Measurements from ENCODE around the gene NRXN2.

NRXN2 gene

DNA sequence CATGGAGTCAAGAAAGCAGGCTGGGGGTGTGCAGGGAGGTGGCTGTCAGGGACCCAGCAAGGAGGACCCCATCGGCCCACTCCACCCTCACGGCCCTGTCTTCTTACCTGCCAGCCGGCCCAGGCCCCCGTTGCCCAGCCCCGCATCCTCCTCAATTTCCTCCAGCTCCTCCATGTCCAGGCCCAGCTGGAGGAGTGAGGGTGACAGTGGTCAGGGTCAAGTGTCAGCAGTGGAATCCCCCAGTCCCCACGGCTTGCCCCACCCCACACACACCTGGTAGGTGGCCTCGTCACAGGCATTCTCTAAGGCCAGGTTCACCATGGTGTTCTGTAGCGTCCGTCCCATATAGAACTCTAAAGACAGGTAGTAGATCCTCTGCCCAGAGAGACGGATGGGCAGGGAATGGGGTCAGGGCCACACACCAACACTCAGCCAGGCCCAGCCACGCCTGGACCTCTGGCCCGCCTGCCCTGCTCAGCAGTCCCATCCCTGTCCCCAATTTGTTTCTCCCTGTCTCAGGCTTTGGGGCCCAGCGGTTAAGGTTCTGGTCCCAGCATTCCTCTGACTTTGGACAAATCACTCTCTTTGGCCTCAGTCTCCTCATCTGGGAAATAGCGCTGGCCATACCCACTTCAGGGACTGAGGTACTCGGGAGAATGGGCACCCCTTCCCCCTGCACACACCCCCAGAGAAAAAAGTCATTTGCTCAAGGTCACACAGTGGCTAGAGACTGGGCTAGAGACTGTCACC lies 35.5 kb upstream of the NRXN2 start:
- DNase-seq, result peak; percentile 59

DNA sequence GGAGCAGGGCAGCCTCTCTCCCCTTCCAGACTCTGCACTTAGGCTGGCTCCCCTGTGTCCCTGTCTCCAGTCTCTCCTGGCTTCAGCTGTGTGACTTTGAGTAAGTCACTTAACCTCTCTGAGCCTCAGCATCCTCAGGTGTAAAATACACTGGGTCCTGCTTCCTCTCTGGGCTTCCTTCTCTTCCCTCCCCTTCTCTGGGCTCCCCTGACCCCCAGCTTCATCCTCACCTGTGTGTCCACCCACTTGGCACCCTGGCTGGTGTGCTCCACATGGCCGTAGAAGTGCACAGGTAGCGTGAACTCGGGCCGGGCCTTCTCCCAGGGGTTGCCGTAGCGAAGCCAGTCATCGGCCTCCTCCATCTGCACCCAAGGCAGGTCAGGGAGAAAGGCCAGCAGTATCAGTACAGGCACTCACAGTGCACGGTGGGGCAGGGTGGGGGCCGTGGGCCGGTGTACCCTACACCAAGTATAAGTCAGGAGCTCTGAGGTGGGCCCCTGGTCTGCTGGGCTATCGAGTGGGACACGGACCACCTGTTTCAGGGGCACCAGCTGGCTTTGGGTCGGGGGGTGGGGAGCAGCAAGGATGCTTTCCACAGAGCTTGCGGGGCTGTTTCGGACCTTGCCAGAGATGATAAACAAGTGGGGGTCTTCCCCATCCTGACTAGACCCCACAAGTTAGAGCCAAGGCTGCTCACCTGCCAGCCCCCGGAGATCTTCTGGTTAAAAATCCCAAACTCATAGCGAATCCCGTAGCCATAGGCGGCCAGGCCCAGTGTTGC lies 34.7 kb upstream of the NRXN2 start:
- DNase-seq, result no peak

DNA sequence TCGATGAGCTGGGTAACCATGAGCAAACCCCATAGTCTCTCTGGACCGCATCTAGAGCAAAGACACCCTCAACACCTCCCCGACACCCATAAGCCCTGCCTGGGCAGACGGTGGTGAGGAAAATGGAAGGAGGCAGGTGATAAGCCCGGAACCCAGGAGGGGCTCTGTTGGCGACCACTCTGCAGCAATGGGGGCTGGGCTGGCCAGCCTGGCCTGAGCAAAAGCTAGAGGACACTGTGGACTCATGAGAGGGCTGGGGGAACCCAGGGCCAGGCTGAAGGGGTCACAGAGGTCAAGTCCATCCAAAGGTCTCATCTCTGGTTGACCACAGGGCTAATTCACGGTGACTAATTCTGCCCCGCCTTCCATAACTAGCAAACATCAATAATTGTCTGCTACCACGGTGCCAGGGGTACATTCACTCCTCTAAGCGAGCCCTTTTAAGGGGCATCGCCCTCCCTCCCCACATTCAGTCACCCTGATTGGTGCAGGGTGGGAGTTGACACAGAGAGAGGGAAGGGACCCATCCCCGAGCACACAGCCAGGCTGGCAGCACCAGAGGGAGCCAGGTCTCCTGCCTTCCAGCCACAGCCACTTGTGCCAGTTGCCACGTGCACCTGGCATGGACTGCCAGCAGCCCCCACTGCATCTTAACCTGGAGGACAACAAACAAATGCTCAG lies 32.8 kb upstream of the NRXN2 start:
- DNase-seq, result peak; percentile 60

DNA sequence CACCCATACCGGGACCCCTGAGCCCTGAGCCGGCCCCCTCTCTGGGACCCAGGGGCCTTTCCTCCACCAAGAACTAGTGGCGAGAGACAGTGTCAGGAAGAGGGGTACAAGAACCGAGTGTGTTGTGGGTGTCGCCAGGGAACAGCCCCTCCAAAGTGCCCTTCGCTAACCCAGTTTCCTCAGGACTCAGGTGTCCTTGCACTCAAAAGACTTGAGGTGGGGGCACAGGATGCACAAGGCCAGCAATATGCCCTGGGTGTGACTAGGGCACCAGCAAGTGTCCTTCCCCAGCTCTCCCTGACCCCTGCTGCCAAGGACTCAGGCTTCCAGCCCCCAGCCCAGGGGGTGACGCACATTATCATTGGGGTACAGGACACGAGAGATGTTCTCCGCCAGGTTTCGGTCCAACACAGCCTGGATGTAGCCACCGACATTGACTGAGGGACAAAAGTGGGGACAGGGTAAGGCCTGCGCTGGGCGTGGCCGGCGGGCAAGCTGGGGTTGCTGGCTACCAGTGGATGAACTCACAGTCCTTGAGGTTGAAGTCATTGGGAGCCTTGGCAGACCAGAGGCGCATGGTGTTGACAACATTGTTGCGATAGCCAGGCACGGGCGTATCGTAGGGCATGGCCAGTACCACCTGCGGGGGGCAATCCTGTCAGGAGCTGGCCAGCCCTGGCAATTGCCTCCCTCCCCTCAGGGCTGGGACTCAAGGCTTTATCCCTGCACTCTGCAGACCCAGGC lies 32.1 kb upstream of the NRXN2 start:
- DNase-seq, result peak; percentile 61

DNA sequence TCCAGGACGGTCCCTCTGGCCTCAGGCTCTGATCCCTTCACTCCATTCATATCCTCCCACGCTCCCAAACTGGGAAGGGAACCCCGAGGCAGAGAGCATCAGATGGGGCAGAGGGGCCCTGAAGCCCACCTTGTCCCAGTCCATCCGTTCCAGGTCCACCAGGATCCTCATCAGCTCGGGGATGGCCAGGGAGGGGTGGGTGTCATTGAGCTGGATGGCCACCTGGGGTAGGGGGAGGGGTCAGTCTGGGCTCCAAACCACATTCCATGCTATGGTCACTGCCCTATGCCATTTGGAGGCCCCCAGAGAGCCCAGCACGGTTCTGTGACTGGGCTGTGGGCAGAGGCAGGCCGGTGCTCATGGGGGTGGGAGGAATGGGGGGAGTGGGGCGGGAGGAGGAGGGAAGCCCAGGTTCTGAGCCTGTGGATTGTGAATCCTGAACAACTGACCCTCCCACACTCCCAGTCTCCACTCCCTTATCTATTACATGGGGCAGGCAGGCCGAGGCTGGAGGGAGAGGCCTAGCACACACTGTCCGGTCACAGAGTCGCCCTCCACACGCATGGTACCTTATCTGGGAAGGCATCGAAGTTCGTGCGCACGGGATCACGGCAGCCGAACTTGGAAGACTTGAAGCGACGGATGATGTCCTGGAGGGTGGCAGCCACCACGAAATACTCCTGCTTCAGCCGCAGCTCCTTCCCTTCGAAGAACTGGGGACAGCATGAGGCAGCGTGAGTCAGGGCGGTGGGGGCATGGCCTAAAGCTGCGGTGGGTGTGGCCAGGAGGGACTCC lies 31.3 kb upstream of the NRXN2 start:
- DNase-seq, result no peak

DNA sequence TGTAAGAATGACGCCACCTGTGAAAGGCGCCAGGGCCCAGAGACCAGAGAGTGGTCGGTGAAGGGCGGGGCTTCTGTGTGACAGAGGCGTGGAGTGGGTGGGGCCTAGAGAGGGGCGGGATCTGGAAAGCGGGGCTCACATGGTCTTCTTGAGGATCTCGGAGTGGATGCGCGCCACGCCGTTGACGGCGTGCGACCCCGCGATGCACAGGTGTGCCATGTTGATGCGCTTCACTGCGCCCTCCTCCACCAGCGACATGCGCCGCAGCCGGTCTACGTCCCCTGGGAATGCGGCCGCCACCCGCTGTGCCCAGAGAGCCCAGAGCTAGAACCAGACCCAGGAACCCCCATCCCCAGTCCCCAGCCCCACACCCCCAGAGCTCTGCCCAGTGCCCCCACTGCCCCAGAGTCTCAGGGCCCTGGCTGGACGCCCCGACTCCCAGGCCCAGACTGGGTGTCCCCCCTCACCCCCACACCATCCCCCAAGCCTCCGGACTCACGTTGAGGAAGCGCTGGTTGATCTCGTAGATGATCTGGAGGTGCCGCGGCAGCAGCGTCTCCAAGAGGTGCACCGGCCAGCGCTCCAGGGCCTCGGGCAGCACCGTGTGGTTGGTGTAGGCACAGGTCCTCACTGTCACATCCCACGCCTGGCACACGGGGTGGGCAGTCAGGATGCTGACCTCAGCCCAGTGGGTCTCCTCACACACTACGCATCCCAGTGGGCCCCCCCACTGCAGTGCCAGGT lies 30.6 kb upstream of the NRXN2 start:
- no peak for DNase-seq

DNA sequence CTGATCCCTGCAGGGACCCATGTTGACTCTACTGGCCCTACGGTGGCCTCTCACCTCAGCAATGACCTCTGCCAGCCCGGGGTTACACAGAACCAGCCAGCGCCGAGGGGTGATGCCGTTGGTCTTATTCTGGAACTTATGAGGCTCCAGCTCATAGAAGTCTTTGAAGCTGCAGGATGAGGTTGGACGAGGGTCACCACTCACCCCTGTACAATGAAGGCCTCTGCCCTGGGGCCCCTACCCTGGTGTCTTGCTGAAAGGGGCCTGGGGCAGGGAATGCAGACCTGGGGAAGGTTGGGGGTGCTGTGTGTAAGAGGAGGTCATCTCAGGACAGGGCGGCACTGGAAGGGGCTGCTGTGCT lies 30.0 kb upstream of the NRXN2 start:
- DNase-seq, result no peak

DNA sequence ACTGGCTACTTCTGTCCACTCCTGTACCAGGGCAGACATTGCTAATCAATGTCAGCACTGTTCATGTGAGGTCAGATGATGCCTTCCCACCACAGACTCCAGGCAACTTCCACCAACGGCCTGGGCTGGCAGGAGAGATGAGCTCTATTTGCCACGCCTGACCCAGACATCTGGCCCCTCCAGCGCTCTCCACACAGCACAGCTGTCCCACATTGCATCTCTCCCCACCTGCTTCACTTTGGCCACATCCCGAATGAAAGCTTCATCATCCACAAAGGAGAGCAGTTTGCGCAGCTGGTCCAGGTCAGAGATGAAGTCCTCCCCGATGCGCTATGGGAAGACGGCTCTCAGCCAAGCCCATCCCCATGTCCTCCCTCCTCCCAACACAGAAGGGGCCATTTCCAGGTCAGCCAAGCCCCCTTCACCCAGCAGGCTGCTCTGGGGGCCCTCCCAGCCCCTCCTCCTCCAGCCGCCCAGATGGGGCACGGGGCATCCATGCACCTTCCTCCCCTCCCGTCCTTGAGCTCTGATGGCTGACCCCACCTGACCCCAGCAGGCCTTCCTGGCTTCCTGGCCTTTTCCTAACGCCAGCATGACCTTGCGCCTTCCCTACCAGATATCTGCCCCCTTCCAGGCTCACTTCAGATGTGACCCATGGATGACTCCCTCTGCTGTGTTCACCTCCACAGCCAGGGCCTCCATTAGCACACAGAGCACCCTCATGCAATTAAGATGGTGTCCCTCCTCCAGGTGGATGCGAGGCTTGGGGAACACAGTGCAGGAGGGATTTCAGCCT lies 29.4 kb upstream of the NRXN2 start:
- DNase-seq, result no peak

DNA sequence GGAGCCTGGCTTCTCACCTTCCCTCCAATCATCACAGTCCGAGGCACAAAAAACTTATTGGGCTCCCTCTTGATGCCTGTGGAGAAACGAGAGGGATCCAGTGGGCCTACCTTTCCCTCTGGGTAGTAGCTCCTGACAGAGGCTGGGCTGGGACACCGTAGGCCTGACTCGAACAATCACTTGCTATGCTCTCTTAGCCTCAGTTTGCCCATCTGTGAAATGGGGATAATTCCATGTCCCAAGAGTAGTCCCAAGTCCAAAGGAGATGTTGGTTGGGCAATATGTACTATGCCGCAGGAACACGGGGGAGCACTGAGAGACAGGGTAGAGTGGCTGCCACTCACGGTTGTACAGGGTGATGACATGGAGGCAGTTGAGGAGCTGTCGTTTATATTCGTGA lies 28.6 kb upstream of the NRXN2 start:
- DNase-seq, result no peak

DNA sequence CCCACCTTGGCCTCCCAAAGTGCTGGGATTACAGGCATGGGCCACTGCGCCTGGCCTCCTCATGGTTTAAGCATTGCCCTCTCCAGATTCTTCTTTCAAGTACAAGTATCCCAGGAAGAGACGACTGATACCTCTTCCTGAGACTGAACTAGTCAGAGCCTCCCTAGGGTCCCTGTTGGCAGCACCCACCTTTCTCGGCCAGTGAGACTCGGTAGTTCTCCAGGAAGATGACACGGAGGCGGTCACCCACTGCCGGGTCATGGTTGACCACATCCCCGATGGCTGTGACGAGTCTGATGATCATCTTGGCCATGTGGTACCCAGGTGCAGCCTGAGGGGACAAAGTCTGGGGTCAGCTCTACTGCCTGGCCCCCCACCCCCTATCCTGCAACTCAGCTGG lies 28.1 kb upstream of the NRXN2 start:
- no peak for DNase-seq

DNA sequence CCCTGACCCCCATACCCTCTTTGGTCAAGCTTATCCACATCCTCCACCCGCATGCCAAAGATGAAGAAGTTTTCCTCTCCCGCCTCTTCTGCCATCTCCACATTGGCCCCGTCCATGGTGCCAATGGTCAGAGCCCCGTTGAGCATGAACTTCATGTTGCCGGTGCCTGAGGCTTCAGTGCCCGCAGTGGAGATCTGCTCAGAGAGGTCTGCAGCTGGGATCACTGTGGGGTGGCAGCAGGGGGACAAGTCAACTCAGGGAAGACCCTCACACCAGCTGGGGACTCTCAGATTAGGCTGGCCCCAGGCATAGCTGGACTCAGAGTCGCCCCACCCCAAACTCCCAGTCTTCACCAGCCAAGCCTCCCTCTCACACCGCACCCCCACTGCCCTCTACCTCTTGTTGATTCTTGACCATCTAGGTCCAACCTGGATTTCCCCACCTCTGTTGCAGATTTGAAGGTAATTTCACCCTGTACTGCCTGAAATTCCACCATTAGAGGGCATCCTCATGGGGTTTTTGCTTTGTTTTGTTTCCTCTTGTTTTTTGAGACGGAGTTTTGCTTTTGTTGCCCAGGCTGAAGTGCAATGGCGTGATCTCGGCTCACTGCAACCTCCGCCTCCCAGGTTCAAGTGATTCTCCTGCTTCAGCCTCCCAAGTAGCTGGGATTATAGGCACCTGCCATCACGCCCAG lies 27.5 kb upstream of the NRXN2 start:
- no peak for DNase-seq

DNA sequence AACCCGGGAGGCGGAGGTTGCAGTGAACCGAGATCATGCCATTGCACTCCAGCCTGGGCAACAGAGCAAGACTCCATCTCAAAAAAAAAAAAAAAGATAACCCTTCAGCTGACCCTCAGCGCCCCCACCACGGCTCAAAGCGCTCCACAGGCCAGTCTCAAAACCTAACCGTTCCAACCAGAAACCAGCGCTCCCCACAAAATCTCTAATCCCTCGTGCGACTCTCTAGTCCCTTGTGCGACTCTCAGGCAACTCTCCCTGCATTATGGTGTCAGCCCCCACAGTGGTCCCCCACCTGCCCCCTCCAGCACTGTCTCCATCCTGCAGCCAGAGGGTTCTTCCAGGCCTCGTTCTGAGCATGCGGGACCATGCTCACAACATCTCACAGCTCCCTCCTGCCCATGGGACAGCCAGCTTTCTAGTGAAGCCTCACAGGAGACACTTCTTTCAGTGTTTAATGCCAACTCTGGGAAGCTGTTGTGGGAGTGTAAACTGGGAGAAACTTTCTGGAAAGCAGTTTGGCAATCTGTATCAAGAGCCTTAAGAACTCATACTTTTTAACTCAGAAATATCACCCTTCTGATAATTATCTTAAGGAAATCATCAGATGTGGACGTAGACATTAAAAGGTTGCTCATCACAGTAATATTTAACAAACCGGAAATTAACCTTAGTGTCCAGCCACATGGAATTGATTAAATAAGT lies 25.1 kb upstream of the NRXN2 start:
- no peak for DNase-seq

DNA sequence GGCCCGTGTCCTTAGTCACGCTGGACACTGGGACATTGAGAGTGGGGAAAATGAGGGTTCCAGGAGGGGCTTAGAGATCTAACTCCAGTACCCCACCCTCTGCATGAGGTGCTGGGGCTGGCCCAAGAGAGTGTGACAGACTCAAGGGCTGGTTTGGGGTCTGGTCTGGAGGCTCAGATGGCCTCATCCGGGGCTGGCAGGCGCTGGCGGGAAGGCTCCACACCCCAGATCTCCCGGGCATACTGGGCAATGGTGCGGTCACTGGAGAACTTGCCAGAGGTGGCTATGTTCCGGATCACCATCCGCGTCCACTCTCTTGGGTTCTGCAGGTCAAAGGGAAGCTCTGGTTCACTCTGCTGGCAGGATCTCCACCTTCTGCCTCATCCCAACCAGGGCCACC lies 23.5 kb upstream of the NRXN2 start:
- DNase-seq, result no peak

DNA sequence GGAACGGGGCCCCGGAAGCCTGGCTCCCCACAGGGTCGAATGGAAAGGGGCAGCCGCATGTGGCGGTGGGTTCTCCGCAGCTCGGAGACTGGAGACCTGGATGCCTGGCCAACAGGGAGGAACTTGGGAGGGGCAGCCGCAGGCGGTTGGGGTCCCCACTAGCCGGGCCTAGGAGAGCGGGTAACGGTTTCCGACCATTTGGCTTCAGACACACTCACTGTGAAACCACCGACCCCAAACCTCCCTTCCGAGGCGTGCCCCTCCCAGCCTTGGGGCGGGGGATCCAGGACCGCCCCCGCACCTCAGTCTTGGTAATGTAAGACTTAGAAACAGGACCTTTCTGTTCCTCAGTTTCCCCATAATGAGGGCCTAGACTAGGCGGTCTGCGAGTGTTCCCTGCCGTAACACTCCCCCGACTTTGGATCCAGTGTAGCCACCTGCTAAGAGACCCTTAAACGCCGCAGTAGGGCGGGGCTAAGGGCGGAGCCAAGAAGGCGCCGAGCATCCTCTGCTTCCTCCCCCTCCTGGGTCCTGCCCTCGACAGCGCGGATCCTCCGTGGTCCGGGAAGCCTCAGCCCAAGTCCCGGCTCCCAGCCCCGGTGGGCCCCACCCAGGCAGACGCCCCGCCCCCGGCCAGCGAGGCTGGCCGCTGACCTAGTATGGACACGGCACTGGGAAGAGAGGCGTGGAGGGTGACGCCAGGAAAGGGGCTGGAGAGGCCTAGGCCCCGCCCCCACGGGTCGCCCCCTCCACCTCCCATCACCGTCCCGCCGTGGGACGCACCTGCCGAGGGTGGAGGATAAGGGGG lies 22.7 kb upstream of the NRXN2 start:
- DNase-seq, result peak; percentile 88

DNA sequence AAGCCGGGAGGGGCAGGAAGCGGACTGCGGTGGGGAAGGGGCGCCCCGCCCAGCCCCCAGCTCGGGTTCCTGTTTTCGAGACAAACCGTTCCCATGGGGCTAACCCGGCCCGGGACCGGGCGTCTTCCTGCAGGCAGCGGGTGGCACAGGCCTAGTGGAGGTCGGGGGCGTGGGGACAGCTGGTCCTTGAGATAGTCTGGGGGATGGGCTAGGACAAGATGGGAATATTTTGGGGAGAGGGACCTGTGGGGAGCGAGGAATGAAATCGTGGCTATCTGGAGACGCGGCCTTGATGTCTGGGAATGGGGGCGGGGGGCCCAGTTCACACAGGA lies 22.2 kb upstream of the NRXN2 start:
- DNase-seq, result peak; percentile 90

DNA sequence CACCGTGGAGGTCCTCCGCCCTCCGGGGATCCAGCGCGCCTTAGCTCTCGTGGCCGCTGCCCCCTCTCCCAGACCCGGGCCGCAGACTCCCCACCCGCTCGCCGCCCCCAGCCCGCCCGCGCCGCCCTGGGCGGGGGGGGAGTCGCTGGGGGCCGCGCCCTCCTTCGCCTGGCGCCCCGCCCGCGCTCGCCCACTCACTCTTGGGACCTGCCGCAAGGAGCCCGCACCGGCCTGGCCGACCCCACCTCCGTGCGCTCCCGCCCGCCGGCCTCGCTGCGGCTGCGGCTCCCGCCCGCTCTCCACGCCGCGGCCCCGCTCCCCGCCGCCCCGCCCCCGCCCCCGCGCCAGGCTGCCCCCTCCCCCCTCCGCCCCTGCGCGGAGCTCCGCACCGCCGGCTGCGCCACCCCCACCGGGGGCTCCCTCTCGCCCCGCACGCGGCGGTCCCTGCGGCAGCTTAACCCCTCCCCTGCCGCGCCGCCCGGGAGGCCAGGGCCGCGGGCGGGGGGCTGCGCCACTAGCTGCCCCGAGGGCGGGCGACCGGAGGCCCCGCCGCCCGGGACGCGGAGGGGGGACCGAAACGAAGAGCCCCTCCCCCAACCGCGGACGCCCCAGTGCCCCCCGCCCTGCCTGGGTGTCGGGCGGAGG lies 21.7 kb upstream of the NRXN2 start:
- DNase-seq, result peak; percentile 81

DNA sequence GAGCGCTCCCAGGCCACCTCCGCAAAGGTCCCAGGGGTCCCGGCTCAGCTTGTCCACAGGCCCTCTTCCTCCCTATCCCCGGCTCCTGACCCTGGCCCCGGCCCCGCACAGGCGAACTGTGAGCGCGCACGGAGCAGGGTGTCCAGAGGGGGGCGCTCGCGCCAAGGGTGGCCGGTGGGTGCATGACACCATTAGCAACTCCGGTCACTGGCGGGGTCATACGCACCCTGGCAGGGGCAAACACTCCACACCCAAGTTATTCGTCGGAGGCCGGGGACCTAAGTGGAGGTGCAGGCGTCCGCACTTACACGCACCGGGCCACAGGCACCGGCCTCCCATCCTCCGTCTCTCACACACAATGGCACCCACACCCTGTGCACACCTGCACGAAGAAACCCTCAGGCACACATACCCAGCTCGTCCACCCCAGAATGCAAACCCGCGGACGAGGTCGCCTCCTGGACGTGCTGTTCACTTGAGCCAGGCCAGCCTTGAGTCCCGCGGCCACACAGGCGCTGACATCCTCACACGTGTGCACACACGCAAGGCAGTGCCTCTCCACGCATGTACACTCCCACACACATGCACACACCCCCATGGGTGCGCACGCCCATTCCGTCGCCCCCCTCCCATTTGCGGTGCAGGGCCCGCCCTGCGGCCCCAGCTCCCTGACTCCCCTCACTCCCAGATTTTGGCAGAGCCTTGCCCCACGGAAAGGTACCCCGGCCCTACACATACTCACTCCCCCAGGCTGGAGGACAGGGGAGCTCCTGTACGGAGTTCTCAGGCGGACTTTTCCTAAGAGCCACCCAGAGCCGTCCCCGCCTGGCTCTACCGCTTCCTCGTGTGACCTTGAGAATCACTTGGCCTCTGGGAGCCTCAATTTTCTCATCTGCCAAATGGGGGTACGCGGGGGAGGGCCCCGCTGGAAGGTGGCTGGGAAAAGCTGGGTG lies 20.9 kb upstream of the NRXN2 start, which contains the start of gene RASGRP2:
Gene RASGRP2, minus strand, starts transcription at position 552 of the 953 bp plus-strand sequence. CDS start 1,276 bp downstream, outside the sequence.
- DNase-seq, result peak; percentile 93
